ENCODE results near the gene PNPLA3. TPM values are rescaled to one million over a fixed set of nuclear protein-coding genes. Genes with fewer than 3 reads are reported as not detected.

The PNPLA3 gene
- total and polyA plus RNA-seq, 9 of the 15 experiments (the other 6 are each of a cell fraction or from before 2014, with no cell fraction given), result 0.20 to 0.48 (median 0.38) TPM; not detected in 6

DNA sequence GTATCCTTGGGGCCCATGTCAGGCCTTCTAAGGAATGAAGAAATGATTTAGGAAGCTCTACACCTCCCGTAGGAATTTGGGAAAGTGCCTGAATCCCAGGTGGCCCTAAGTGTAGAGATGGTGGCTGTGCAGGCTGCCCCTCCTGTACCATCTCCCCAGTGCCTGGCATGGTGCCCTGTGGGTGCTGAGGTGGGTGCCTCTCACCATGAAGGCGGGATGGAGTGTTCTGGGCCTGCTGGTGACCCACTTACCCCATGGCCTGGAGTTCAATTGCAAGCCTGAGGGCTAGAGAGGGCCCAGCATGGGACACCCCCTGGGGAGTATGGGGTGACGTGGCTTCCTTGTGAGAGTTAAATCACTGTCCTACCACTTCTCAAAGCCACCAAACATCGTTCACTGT, 51.4 kb downstream of the PNPLA3 start:
- Histone ChIP-seq H3K9me3 (replicated peaks; ENCODE audit: control insufficient read depth, insufficient read depth, low read depth, low read length) (0 out of 2 replicates have a peak, but pooled peaks cover 2% of the 10 kb centered on the region), H2AFZ (ENCODE audit: low read depth, low read length) (no peak overlapping the region), H3K36me3 (ENCODE audit: control insufficient read depth, insufficient read depth, low read length) (peaks cover 80% of the 10 kb centered on the region), H3K4me1 (replicated peaks in 1 of 2; ENCODE audit: control insufficient read depth in 2 of 2, insufficient read depth in 2 of 2, low read length in 2 of 2) (peaks cover 11 to 13% of the 10 kb centered on the region in 2 experiments; a peak in 4 of 5 replicates), H3K4me3 (no peak overlapping the region), H4K20me1 (replicated peaks; ENCODE audit: control insufficient read depth, insufficient read depth, low read length) (no peaks in the 10 kb centered on the region), H3K9me1 (ENCODE audit: control insufficient read depth, insufficient read depth, low read length) (no peaks in the 10 kb centered on the region), H3K4me2 (ENCODE audit: insufficient read depth, low read length) (no peak overlapping the region), H3K27ac (ENCODE audit: extremely low read depth, low read depth, low read length) (no peak overlapping the region), H3K9ac (ENCODE audit: insufficient read depth in 1 of 2, low read depth in 2 of 2, low read length in 2 of 2) (no peak overlapping the region), H3K27me3 (ENCODE audit: control insufficient read depth in 2 of 2, insufficient read depth in 2 of 2, low read length in 2 of 2) (no peaks in the 10 kb centered on the region), H3K79me2 (ENCODE audit: control insufficient read depth, insufficient read depth, low read length) (peaks cover 4% of the 10 kb centered on the region; the same call in 2 of the 3 replicates)
- DNase-seq (ENCODE audit: extremely low read depth in 1 of 4, low spot score in 3 of 4), result no peak
- no peak for ATAC-seq
- FAIRE-seq, result no peak
- in situ Hi-C loops (cut with MboI), result no loop called here
- intact Hi-C loops (cut with micrococcal nuclease), result no loop called here
- ChIA-PET POLR2A (interaction anchor here (1.3 kb wide), 1 partner anchor 8 kb away, joined by 5 read pairs; no protein-coding TSS in a partner anchor), CTCF (ENCODE audit: low intra/inter-chr PET ratio) (no interaction called here)
- BruUV-seq (replicated peaks), result no TSS peak
- TF ChIP-seq RFX1 (IDR thresholded peaks at IDR 0.05) (no peak), HNRNPH1 (optimal IDR thresholded peaks at IDR 0.05; ENCODE audit: low read depth, low read length) (no peak), E2F1 (CRISPR knock-in tag; IDR thresholded peaks at IDR 0.05) (no peak), KAT8 (IDR thresholded peaks at IDR 0.05; ENCODE audit: low read depth) (no peak), ILF3 (IDR thresholded peaks at IDR 0.05; ENCODE audit: borderline replicate concordance) (no peak), EP300 (IDR thresholded peaks at IDR 0.05; ENCODE audit: low read length) (no peak)
- TF ChIP-seq, protein P1, sequence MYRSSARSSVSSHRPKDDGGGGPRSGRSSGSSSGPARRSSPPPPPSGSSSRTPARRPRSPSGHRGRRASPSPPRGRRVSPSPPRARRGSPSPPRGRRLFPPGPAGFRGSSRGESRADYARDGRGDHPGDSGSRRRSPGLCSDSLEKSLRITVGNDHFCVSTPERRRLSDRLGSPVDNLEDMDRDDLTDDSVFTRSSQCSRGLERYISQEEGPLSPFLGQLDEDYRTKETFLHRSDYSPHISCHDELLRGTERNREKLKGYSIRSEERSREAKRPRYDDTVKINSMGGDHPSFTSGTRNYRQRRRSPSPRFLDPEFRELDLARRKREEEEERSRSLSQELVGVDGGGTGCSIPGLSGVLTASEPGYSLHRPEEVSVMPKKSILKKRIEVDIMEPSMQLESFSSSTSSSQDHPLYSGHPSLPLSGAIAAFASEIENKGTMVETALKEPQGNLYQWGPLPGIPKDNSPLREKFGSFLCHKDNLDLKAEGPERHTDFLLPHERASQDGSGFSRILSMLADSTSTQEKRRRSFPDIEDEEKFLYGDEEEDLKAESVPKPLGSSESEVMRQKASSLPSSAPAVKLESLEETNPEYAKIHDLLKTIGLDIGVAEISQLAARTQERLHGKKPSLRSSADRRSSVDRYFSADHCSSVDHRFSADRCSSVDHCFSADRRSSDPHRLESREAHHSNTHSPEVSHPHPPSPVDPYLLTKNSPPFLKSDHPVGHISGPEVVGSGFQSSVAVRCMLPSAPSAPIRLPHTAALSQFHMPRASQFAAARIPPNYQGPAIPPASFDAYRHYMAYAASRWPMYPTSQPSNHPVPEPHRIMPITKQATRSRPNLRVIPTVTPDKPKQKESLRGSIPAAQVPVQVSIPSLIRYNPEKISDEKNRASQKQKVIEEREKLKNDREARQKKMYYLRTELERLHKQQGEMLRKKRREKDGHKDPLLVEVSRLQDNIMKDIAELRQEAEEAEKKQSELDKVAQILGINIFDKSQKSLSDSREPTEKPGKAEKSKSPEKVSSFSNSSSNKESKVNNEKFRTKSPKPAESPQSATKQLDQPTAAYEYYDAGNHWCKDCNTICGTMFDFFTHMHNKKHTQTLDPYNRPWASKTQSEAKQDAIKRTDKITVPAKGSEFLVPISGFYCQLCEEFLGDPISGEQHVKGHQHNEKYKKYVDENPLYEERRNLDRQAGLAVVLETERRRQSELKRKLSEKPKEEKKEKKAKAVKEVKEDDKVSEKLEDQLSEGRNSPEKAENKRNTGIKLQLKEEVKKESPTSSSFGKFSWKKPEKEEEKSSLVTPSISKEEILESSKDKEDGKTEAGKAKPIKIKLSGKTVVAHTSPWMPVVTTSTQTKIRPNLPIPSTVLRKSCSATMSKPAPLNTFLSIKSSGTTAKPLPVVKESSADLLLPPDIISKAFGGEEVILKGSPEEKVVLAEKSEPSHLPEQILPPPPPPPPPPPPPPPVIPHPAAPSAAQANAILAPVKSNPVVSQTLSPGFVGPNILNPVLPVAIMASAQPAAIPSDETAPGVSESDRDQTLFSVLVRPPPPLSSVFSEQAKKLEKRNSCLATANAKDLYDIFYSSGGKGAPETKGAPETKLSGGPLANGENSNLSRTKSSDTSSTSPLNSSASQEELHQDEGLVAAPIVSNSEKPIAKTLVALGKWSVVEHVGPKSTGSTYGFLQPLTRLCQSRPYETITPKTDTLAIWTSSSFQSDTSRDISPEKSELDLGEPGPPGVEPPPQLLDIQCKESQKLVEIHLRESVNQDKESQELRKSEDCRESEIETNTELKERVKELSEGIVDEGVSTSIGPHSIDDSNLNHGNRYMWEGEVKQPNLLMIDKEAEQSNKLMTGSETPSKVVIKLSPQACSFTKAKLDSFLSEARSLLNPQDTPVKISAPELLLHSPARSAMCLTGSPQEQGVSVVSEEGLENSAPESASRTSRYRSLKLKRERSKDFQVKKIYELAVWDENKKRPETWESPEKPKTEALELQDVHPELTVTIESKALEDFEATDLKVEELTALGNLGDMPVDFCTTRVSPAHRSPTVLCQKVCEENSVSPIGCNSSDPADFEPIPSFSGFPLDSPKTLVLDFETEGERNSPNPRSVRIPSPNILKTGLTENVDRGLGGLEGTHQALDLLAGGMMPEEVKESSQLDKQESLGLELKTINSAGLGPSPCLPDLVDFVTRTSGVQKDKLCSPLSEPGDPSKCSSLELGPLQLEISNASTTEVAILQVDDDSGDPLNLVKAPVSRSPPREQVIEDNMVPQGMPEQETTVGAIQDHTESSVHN (IDR thresholded peaks at IDR 0.05; ENCODE audit: borderline replicate concordance in 1 of 2, low read depth in 1 of 2), result no peak
- TF ChIP-seq, protein P2, sequence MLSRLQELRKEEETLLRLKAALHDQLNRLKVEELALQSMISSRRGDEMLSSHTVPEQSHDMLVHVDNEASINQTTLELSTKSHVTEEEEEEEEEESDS (CRISPR knock-in tag; IDR thresholded peaks at IDR 0.05), result no peak
- WGBS (ENCODE audit: insufficient coverage, low coverage, missing lambda C conversion rate), result 71% methylated on average over 4 of the region's 4 CpGs

Measured in K562 (cell line).